ENCODE measurements around the gene S1PR3. TPM values are rescaled to one million over a fixed set of nuclear protein-coding genes. Genes with fewer than 3 reads are reported as not detected.

Gene S1PR3
- total and polyA plus RNA-seq, 5 donors from 2014 or later: 0.08 TPM; not detected in 4

DNA sequence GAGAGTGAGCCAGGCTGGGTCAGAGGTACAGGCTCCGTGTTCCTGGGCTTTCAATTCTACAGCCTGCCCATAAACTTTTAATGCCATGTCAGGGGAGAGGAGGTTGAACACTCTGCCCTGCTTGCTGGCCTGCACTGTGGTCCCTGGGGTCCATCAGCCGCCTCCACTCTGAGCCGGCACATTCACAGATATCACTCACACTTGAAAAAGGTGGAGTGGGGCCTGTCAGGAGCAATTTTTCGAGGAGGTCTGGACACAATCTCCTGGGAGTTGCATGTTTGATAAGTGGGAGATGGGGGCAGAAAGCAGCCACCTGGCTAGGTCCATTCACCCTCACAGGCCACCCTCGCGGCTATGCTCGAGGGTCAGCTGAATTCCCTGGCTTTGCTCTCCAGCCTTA is 22.9 kb downstream of the S1PR3 start:
- Histone ChIP-seq H3K36me3 (ENCODE audit: control insufficient read depth, insufficient read depth, low read length) (no peaks in the 10 kb centered on the region), H3K27me3 (ENCODE audit: control insufficient read depth, insufficient read depth, low read length) (no peaks in the 10 kb centered on the region), H3K9me3 (ENCODE audit: control insufficient read depth in 2 of 2, low read length in 2 of 2) (no peaks in the 10 kb centered on the region), H3K27ac (ENCODE audit: insufficient read depth, low read length, poor library complexity, severe bottlenecking) (no peak overlapping the region), H3K4me3 (ENCODE audit: low read depth, low read length) (no peak overlapping the region), H3K4me1 (ENCODE audit: control insufficient read depth, insufficient read depth, low read length, poor library complexity, severe bottlenecking) (no peaks in the 10 kb centered on the region)
- Mint-ChIP-seq H3K9me3 (peaks cover 0 to 2% (median 0%) of the 10 kb centered on the region in 7 donors), H3K36me3 (no peaks in the 10 kb centered on the region), H3K4me3 (no peak overlapping the region), H3K27me3 (peaks cover 20% of the 10 kb centered on the region), H3K4me1 (no peaks in the 10 kb centered on the region), H3K27ac (no peak overlapping the region)
- no peak for DNase-seq
- no peak for ATAC-seq (ENCODE audit: low read depth in 2 of 2)

DNA sequence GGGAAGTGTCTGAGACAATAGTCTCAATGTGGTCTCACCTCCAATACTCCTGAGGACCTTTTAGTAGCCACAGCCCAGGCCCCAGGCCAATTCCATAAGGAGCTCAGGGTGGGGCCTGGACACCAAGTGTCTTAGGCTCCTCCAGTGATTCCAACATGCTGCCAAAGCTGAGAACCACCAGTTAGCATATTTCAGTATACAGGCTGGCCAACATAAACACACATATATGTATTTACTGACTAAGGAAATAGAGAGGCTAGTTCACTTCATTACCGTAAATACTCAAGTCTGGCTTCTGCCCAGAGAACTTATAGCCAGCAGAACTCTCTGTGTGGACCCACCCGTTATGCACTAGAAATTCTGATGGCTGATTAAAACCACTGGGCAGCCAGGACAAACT is 24.1 kb downstream of the S1PR3 start:
- Mint-ChIP-seq H3K4me3 (no peak overlapping the region), H3K27me3 (peaks cover 20% of the 10 kb centered on the region), H3K27ac (no peak overlapping the region), H3K4me1 (no peaks in the 10 kb centered on the region), H3K9me3 (no peaks in the 10 kb centered on the region), H3K36me3 (no peaks in the 10 kb centered on the region)
- H3K4me3 ChIP-seq (ENCODE audit: low read depth, low read length): no peak overlapping the region
- DNase-seq: no peak
- no peak for ATAC-seq (ENCODE audit: low read depth in 2 of 2)
- no peak overlapping the region for H3K27ac ChIP-seq (ENCODE audit: insufficient read depth, low read length, poor library complexity, severe bottlenecking)
- H3K4me1 ChIP-seq (ENCODE audit: control insufficient read depth, insufficient read depth, low read length, poor library complexity, severe bottlenecking): no peaks in the 10 kb centered on the region
- no peaks in the 10 kb centered on the region for H3K9me3 ChIP-seq (ENCODE audit: control insufficient read depth in 2 of 2, low read length in 2 of 2)
- no peaks in the 10 kb centered on the region for H3K27me3 ChIP-seq (ENCODE audit: control insufficient read depth, insufficient read depth, low read length)
- H3K36me3 ChIP-seq (ENCODE audit: control insufficient read depth, insufficient read depth, low read length): no peaks in the 10 kb centered on the region

DNA sequence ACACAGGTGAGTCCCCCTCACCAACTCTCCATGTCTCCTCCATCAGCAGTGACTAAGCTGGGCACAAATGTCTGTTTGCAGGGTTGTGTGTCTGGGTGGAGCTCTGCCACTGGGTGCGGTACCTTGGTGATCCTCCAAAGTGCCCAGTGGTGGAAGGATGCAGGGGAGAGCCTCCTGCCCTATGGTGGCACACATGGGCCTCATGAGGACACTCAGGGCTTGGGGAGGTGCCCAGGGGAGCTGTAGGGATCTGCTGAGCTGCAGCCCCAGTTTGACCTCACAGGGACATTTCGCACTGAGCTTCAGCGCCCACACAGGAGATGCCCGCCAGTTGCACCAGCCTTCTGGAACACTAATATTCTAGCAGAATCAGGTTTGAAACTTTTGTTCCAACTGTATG is 29.5 kb downstream of the S1PR3 start:
- Histone ChIP-seq H3K4me1 (ENCODE audit: control insufficient read depth, insufficient read depth, low read length, poor library complexity, severe bottlenecking) (no peaks in the 10 kb centered on the region), H3K36me3 (ENCODE audit: control insufficient read depth, insufficient read depth, low read length) (no peaks in the 10 kb centered on the region), H3K4me3 (ENCODE audit: low read depth, low read length) (no peak overlapping the region), H3K27me3 (ENCODE audit: control insufficient read depth, insufficient read depth, low read length) (no peaks in the 10 kb centered on the region), H3K9me3 (ENCODE audit: control insufficient read depth in 2 of 2, low read length in 2 of 2) (no peaks in the 10 kb centered on the region), H3K27ac (ENCODE audit: insufficient read depth, low read length, poor library complexity, severe bottlenecking) (no peak overlapping the region)
- DNase-seq (no peak), ATAC-seq (ENCODE audit: low read depth in 2 of 2) (no peak)
- no peaks in the 10 kb centered on the region for H3K36me3 Mint-ChIP-seq
- no peaks in the 10 kb centered on the region for H3K9me3 Mint-ChIP-seq
- H3K4me3 Mint-ChIP-seq: no peak overlapping the region
- H3K27me3 Mint-ChIP-seq: peaks cover 12% of the 10 kb centered on the region
- H3K27ac Mint-ChIP-seq: peak overlapping the region in 1 of 3 donors; percentile 51
- no peaks in the 10 kb centered on the region for H3K4me1 Mint-ChIP-seq

DNA sequence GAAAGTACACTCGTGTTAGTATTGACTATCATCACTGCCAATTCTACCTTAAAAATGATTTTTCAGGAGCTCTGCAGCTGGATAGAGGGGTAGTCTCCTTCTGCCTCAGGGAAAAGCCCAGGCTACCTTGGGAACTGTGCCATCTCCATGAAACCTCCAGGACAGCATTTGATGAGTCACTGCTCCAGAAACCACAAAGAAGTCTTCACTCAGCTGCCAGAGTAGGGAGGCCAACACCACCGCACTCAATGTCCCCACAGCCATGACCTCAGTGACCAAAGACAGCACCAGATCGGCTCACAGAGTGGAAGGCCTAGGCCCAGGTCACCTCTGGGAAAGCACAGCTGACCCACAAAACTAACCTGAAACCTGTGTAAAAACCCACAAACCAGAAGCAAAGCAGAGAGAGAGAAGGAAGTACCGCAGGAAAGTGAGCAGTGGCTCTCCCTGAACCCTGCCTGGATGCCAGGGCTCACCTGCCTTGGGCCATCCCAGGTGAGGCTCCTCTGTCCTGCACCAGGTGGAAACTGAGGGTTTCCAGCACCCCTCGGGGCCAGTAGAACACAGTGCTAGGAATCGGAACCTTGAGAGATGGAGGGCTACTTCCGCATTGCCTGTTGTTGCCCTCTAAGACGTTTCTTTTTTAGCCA is 30.0 kb downstream of the S1PR3 start:
- no peak for DNase-seq

DNA sequence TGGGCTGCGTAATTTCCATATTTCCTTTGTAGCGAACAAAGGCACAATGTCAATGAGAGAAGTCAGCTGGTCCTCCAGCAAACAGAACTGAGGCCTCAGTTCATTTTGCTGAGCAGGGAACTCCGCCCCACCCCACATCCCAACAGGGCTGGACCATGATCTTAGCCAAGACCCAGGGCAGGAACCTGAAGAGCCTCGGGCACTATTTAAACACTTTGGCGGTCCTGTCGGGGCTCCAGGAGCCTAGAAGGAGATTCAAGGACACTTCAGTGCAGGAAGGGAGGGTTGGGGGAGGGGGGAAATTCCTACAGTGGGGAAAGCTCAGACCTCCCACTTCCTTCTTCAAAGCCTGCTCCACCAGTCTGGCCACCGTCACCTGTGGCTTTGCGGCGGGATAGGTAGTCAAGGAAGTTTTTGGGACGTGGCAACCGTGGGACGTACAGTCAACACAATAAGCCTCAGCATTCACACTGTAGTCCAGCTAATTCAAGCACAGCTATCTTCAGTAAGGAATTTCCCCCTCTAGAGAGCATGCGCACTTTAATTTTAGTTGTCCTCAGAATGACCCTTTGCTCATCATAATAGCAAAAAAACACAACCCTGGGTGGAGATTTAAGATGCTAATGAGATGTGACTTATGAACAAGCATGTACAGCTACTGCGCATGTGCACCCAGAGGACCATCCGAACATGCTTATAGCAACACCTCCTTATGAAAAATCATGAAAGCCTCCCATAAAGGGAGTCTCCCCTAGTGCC is 30.9 kb downstream of the S1PR3 start:
- no peaks in the 10 kb centered on the region for H3K27me3 ChIP-seq (ENCODE audit: control insufficient read depth, insufficient read depth, low read length)
- no peaks in the 10 kb centered on the region for H3K4me1 ChIP-seq (ENCODE audit: control insufficient read depth, insufficient read depth, low read length, poor library complexity, severe bottlenecking)
- Mint-ChIP-seq H3K27me3 (peaks cover 5% of the 10 kb centered on the region), H3K4me1 (no peaks in the 10 kb centered on the region), H3K36me3 (no peaks in the 10 kb centered on the region), H3K9me3 (peaks cover 0 to 2% (median 0%) of the 10 kb centered on the region in 7 donors), H3K4me3 (no peak overlapping the region), H3K27ac (no peak overlapping the region)
- H3K36me3 ChIP-seq (ENCODE audit: control insufficient read depth, insufficient read depth, low read length): no peaks in the 10 kb centered on the region
- no peak overlapping the region for H3K27ac ChIP-seq (ENCODE audit: insufficient read depth, low read length, poor library complexity, severe bottlenecking)
- ATAC-seq (ENCODE audit: low read depth in 2 of 2): no peak
- no peak overlapping the region for H3K4me3 ChIP-seq (ENCODE audit: low read depth, low read length)
- no peak for DNase-seq
- H3K9me3 ChIP-seq (ENCODE audit: control insufficient read depth in 2 of 2, low read length in 2 of 2): no peaks in the 10 kb centered on the region

More for the DNA sequence above, 30.0 kb downstream of the S1PR3 start:
- no peaks in the 10 kb centered on the region for H3K36me3 ChIP-seq (ENCODE audit: control insufficient read depth, insufficient read depth, low read length)
- H3K36me3 Mint-ChIP-seq: no peaks in the 10 kb centered on the region
- no peak overlapping the region for H3K4me3 Mint-ChIP-seq
- no peak overlapping the region for H3K27ac ChIP-seq (ENCODE audit: insufficient read depth, low read length, poor library complexity, severe bottlenecking)
- H3K27me3 Mint-ChIP-seq: peaks cover 6% of the 10 kb centered on the region
- no peaks in the 10 kb centered on the region for H3K9me3 ChIP-seq (ENCODE audit: control insufficient read depth in 2 of 2, low read length in 2 of 2)
- no peak overlapping the region for H3K27ac Mint-ChIP-seq
- ATAC-seq (ENCODE audit: low read depth in 2 of 2): no peak
- H3K27me3 ChIP-seq (ENCODE audit: control insufficient read depth, insufficient read depth, low read length): no peaks in the 10 kb centered on the region
- H3K4me1 Mint-ChIP-seq: no peaks in the 10 kb centered on the region
- H3K4me3 ChIP-seq (ENCODE audit: low read depth, low read length): no peak overlapping the region
- no peaks in the 10 kb centered on the region for H3K4me1 ChIP-seq (ENCODE audit: control insufficient read depth, insufficient read depth, low read length, poor library complexity, severe bottlenecking)
- no peaks in the 10 kb centered on the region for H3K9me3 Mint-ChIP-seq

DNA sequence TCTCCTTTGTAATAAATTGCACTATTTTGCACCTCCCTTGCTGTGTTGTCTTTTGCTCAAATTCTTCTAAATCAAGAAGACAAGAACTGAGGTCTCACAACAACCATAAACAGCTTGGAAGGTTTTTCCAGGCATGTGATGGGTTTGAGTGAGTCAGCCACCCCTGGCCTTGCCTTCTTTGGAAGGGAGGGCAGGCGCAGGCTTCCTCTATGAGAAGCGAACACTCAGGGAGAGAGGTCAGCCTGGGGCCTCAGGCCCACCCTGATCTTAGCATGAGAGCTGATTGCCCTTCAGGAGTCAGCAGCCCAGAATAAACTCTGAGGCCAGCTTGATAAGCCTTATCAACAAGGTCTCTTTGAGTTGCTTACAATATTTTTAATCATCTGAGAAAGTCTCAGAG is 31.6 kb downstream of the S1PR3 start:
- ATAC-seq (ENCODE audit: low read depth in 2 of 2) (no peak), DNase-seq (no peak)
- Mint-ChIP-seq H3K9me3 (peaks cover 0 to 3% (median 0%) of the 10 kb centered on the region in 7 donors), H3K36me3 (no peaks in the 10 kb centered on the region), H3K4me1 (no peaks in the 10 kb centered on the region), H3K4me3 (no peak overlapping the region), H3K27ac (no peak overlapping the region), H3K27me3 (peaks cover 4% of the 10 kb centered on the region)
- H3K27me3 ChIP-seq (ENCODE audit: control insufficient read depth, insufficient read depth, low read length): no peaks in the 10 kb centered on the region
- H3K4me3 ChIP-seq (ENCODE audit: low read depth, low read length): no peak overlapping the region
- no peaks in the 10 kb centered on the region for H3K36me3 ChIP-seq (ENCODE audit: control insufficient read depth, insufficient read depth, low read length)
- H3K4me1 ChIP-seq (ENCODE audit: control insufficient read depth, insufficient read depth, low read length, poor library complexity, severe bottlenecking): no peaks in the 10 kb centered on the region
- H3K27ac ChIP-seq (ENCODE audit: insufficient read depth, low read length, poor library complexity, severe bottlenecking): no peak overlapping the region
- no peaks in the 10 kb centered on the region for H3K9me3 ChIP-seq (ENCODE audit: control insufficient read depth in 2 of 2, low read length in 2 of 2)

DNA sequence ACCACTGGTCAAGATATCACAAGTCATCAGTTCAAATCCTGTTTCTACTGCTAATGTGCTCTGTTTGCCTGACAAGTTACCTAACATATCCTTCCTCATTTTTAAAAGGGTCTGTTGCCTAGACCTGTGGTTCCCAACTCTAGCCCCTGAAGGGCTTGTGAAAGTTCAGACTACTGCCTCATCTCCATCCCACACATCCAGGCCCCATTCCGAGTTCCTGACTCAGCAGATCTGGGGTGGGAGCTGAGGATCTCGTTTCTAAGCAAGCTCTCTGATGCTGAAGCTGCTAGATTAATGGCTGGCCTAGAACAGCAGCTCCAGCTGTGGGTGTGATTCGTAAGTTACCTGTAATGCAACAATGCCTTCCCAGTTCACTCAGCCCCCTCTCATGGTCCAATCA is 32.5 kb downstream of the S1PR3 start:
- Mint-ChIP-seq H3K9me3 (peaks cover 0 to 3% (median 0%) of the 10 kb centered on the region in 7 donors), H3K27me3 (peaks cover 4% of the 10 kb centered on the region), H3K27ac (no peak overlapping the region), H3K4me1 (no peaks in the 10 kb centered on the region), H3K36me3 (no peaks in the 10 kb centered on the region), H3K4me3 (no peak overlapping the region)
- Histone ChIP-seq H3K27me3 (ENCODE audit: control insufficient read depth, insufficient read depth, low read length) (no peaks in the 10 kb centered on the region), H3K9me3 (ENCODE audit: control insufficient read depth in 2 of 2, low read length in 2 of 2) (no peaks in the 10 kb centered on the region), H3K27ac (ENCODE audit: insufficient read depth, low read length, poor library complexity, severe bottlenecking) (no peak overlapping the region), H3K4me3 (ENCODE audit: low read depth, low read length) (no peak overlapping the region), H3K36me3 (ENCODE audit: control insufficient read depth, insufficient read depth, low read length) (no peaks in the 10 kb centered on the region), H3K4me1 (ENCODE audit: control insufficient read depth, insufficient read depth, low read length, poor library complexity, severe bottlenecking) (no peaks in the 10 kb centered on the region)
- ATAC-seq (ENCODE audit: low read depth in 2 of 2) (no peak), DNase-seq (no peak)

DNA sequence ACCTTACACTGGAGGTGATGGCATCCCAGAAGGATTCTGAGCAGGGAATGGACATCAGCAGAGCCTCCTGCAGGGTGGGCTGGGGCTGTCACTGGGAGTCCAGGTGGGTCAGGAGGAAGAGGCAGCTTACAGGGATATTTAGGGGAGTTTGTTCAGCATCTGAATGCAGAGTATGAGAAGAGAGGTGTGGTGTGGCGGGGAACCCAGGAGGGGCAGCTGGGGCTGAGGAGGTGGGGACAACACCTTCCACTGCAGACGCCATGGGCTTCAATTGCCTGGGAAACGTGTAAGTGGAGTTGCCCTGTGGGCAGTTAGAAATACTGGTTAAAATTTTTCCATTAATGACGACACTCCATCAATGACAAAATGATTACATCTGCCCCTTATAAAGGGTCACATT is 33.5 kb downstream of the S1PR3 start:
- DNase-seq (no peak), ATAC-seq (ENCODE audit: low read depth in 2 of 2) (no peak)
- Mint-ChIP-seq H3K4me1 (no peaks in the 10 kb centered on the region), H3K4me3 (no peak overlapping the region), H3K9me3 (peaks cover 0 to 5% (median 3%) of the 10 kb centered on the region in 7 donors), H3K36me3 (no peaks in the 10 kb centered on the region), H3K27ac (no peak overlapping the region), H3K27me3 (peaks cover 8% of the 10 kb centered on the region)
- peaks cover 3% of the 10 kb centered on the region for H3K27me3 ChIP-seq (ENCODE audit: control insufficient read depth, insufficient read depth, low read length)
- no peaks in the 10 kb centered on the region for H3K4me1 ChIP-seq (ENCODE audit: control insufficient read depth, insufficient read depth, low read length, poor library complexity, severe bottlenecking)
- no peak overlapping the region for H3K27ac ChIP-seq (ENCODE audit: insufficient read depth, low read length, poor library complexity, severe bottlenecking)
- H3K4me3 ChIP-seq (ENCODE audit: low read depth, low read length): no peak overlapping the region
- H3K36me3 ChIP-seq (ENCODE audit: control insufficient read depth, insufficient read depth, low read length): no peaks in the 10 kb centered on the region
- H3K9me3 ChIP-seq (ENCODE audit: control insufficient read depth in 2 of 2, low read length in 2 of 2): peaks cover 0 to 5% of the 10 kb centered on the region in 2 experiments
